HEK293 (cell line): ENCODE data around the gene NEMP2.

Experiments
- BCL11A ChIP-seq: fragments of 450-650 bp; formaldehyde crosslinking; IDR thresholded peaks from 2 replicates; pipeline ENCODE4 v1.5.1; 2016; ENCODE audit warnings: low read depth, missing biosample characterization, missing genetic modification characterization
- GFI1B ChIP-seq: fragments of 450-650 bp; formaldehyde crosslinking; IDR thresholded peaks from 2 replicates; pipeline ENCODE4 v1.5.1; 2016; ENCODE audit warnings: missing biosample characterization, missing genetic modification characterization
- KLF1 ChIP-seq: fragments of 450-650 bp; formaldehyde crosslinking; IDR thresholded peaks from 2 replicates; pipeline ENCODE4 v1.5.1; 2016; ENCODE audit warnings: missing biosample characterization, missing genetic modification characterization
- KLF8 ChIP-seq: fragments of 450-650 bp; formaldehyde crosslinking; IDR thresholded peaks from 2 replicates; pipeline ENCODE4 v1.5.1; 2016; ENCODE audit warnings: missing biosample characterization, missing genetic modification characterization
- MYNN ChIP-seq: fragments of 450-650 bp; formaldehyde crosslinking; IDR thresholded peaks from 2 replicates; pipeline ENCODE4 v1.5.1; 2016; ENCODE audit warnings: missing biosample characterization, missing genetic modification characterization, borderline replicate concordance
- PRDM1 ChIP-seq: fragments of 450-650 bp; formaldehyde crosslinking; IDR thresholded peaks from 2 replicates; pipeline ENCODE4; 2016; ENCODE audit warnings: missing biosample characterization, missing genetic modification characterization
- PRDM10 ChIP-seq: fragments of 450-650 bp; formaldehyde crosslinking; IDR thresholded peaks from 2 replicates; pipeline ENCODE4 v1.5.1; 2016; ENCODE audit warnings: missing biosample characterization, missing genetic modification characterization
- SETDB1 ChIP-seq: IDR thresholded peaks from one replicate; pipeline ENCODE4 v1.6.1; 2017; ENCODE audit warnings: mild to moderate bottlenecking, low read length, moderate library complexity, mixed read lengths; ENCODE audit not compliant: insufficient read length
- SP7 ChIP-seq: fragments of 450-650 bp; formaldehyde crosslinking; IDR thresholded peaks from 2 replicates; pipeline ENCODE4 v1.5.1; 2016; ENCODE audit warnings: missing biosample characterization, missing genetic modification characterization
- ZBTB17 ChIP-seq: fragments of 450-650 bp; formaldehyde crosslinking; IDR thresholded peaks from 2 replicates; pipeline ENCODE4 v1.5.1; 2016; ENCODE audit warnings: missing biosample characterization, missing genetic modification characterization
- ZBTB6 ChIP-seq: fragments of 450-650 bp; formaldehyde crosslinking; IDR thresholded peaks from 2 replicates; pipeline ENCODE4 v1.5.1; 2017; ENCODE audit warnings: missing biosample characterization, missing genetic modification characterization
- ZFP69B ChIP-seq: fragments of 450-650 bp; formaldehyde crosslinking; IDR thresholded peaks from 2 replicates; pipeline ENCODE4 v1.5.1; 2016; ENCODE audit warnings: missing biosample characterization, missing genetic modification characterization
- ZNF132 ChIP-seq: fragments of 450-650 bp; formaldehyde crosslinking; IDR thresholded peaks from 2 replicates; pipeline ENCODE4 v1.5.1; 2017; ENCODE audit warnings: missing biosample characterization, missing genetic modification characterization, borderline replicate concordance
- ZNF175 ChIP-seq: fragments of 450-650 bp; formaldehyde crosslinking; IDR thresholded peaks from 2 replicates; pipeline ENCODE4 v1.5.1; 2016; ENCODE audit warnings: missing biosample characterization, missing genetic modification characterization
- ZNF341 ChIP-seq: fragments of 450-650 bp; formaldehyde crosslinking; IDR thresholded peaks from 2 replicates; pipeline ENCODE4; 2016; ENCODE audit warnings: low read depth, missing biosample characterization, missing genetic modification characterization
- ZNF362 ChIP-seq: fragments of 450-650 bp; formaldehyde crosslinking; IDR thresholded peaks from 2 replicates; pipeline ENCODE4 v1.5.1; 2016; ENCODE audit warnings: missing biosample characterization, missing genetic modification characterization
- ZNF394 ChIP-seq: fragments of 450-650 bp; formaldehyde crosslinking; IDR thresholded peaks from 2 replicates; pipeline ENCODE4 v1.5.1; 2016; ENCODE audit warnings: missing biosample characterization, missing genetic modification characterization, mild to moderate bottlenecking, moderate library complexity, borderline replicate concordance
- ZNF501 ChIP-seq: fragments of 450-650 bp; formaldehyde crosslinking; IDR thresholded peaks from 2 replicates; pipeline ENCODE4 v1.5.1; 2016; ENCODE audit warnings: missing biosample characterization, missing genetic modification characterization
- ZNF529 ChIP-seq: fragments of 450-650 bp; formaldehyde crosslinking; IDR thresholded peaks from 2 replicates; pipeline ENCODE4 v1.5.1; 2017; ENCODE audit warnings: missing genetic modification characterization, missing biosample characterization; ENCODE audit not compliant: insufficient replicate concordance
- ZNF530 ChIP-seq: fragments of 450-650 bp; formaldehyde crosslinking; IDR thresholded peaks from 2 replicates; pipeline ENCODE4 v1.5.1; 2016; ENCODE audit warnings: low read depth, missing biosample characterization, missing genetic modification characterization
- ZNF544 ChIP-seq: fragments of 450-650 bp; formaldehyde crosslinking; IDR thresholded peaks from 2 replicates; pipeline ENCODE4 v1.5.0; 2017; ENCODE audit warnings: missing biosample characterization, missing genetic modification characterization
- ZNF561 ChIP-seq: fragments of 450-650 bp; IDR thresholded peaks from 2 replicates; pipeline ENCODE4 v1.5.1; 2018; ENCODE audit warnings: missing biosample characterization, missing genetic modification characterization, borderline replicate concordance
- ZNF645 ChIP-seq: fragments of 450-650 bp; formaldehyde crosslinking; IDR thresholded peaks from 2 replicates; pipeline ENCODE4; 2016; ENCODE audit warnings: missing biosample characterization, missing genetic modification characterization
- ZNF654 ChIP-seq: fragments of 450-650 bp; formaldehyde crosslinking; IDR thresholded peaks from 2 replicates; pipeline ENCODE4 v1.5.1; 2016; ENCODE audit warnings: low read depth, missing biosample characterization, missing genetic modification characterization
- ZNF660 ChIP-seq: fragments of 450-650 bp; IDR thresholded peaks from 2 replicates; pipeline ENCODE4 v1.5.1; 2018; ENCODE audit warnings: missing biosample characterization, mild to moderate bottlenecking, missing genetic modification characterization
- ZNF704 ChIP-seq: fragments of 450-650 bp; formaldehyde crosslinking; IDR thresholded peaks from 2 replicates; pipeline ENCODE4 v1.5.1; 2016; ENCODE audit warnings: missing biosample characterization, missing genetic modification characterization
- ZNF768 ChIP-seq: fragments of 450-650 bp; formaldehyde crosslinking; IDR thresholded peaks from 2 replicates; pipeline ENCODE4 v1.5.1; 2018; ENCODE audit warnings: missing biosample characterization, mild to moderate bottlenecking, missing genetic modification characterization
- ZSCAN4 ChIP-seq: fragments of 450-650 bp; formaldehyde crosslinking; IDR thresholded peaks from 2 replicates; pipeline ENCODE4 v1.5.1; 2017; ENCODE audit warnings: missing biosample characterization, missing genetic modification characterization
- ZSCAN5A ChIP-seq: fragments of 450-650 bp; formaldehyde crosslinking; IDR thresholded peaks from 2 replicates; pipeline ENCODE4 v1.5.1; 2016; ENCODE audit warnings: missing biosample characterization, missing genetic modification characterization

Gene NEMP2

GRCh38 chr2:190534310-190535120 lies at the start of gene NEMP2 (continued):
- TF ChIP-seq BCL11A (tag by site-specific recombination) = no peak
- TF ChIP-seq ZBTB17 = 0 out of 2 replicates have a peak, but pooled peaks have one; percentile 27
- TF ChIP-seq ZNF175 (tag by site-specific recombination) = no peak
- peak; percentile 69; the same call in 1 of the 2 replicates for TF ChIP-seq SP7 (tag by site-specific recombination)
- TF ChIP-seq ZNF341 (tag by site-specific recombination) = peak; percentile 52
- TF ChIP-seq ZNF529 (tag by site-specific recombination) = no peak
- TF ChIP-seq PRDM1 (tag by site-specific recombination) = no peak
- TF ChIP-seq ZNF704 (tag by site-specific recombination) = no peak
- TF ChIP-seq PRDM10 (tag by site-specific recombination) = peak; percentile 61
- TF ChIP-seq ZNF645 (tag by site-specific recombination) = no peak
- TF ChIP-seq ZNF132 = no peak
- peak; percentile 64; the same call in 1 of the 2 replicates for TF ChIP-seq ZNF561 (tag by site-specific recombination)
- TF ChIP-seq ZNF362 (tag by site-specific recombination) = no peak
- 0 out of 2 replicates have a peak, but pooled peaks have one; percentile 56 for TF ChIP-seq ZSCAN5A (tag by site-specific recombination)
- TF ChIP-seq MYNN = no peak
- peak; percentile 68; the same call in 1 of the 2 replicates for TF ChIP-seq ZNF660 (tag by site-specific recombination)
- TF ChIP-seq ZNF654 (tag by site-specific recombination) = no peak
- TF ChIP-seq ZNF394 (tag by site-specific recombination) = no peak
- no peak for TF ChIP-seq ZBTB6 (tag by site-specific recombination)
- TF ChIP-seq ZNF501 (tag by site-specific recombination) = no peak
- TF ChIP-seq ZNF530 (tag by site-specific recombination) = no peak
- peak; percentile 65; the same call in 1 of the 2 replicates for TF ChIP-seq KLF8 (tag by site-specific recombination)
- no peak for TF ChIP-seq ZSCAN4 (tag by site-specific recombination)
- no peak for TF ChIP-seq ZNF768
- no peak for TF ChIP-seq ZFP69B (tag by site-specific recombination)
- TF ChIP-seq SETDB1 = peak; percentile 62
- peak; percentile 86 for TF ChIP-seq KLF1
- no peak for TF ChIP-seq ZNF544
- no peak for TF ChIP-seq GFI1B (tag by site-specific recombination)
